Measurements from ENCODE around the gene ZBTB8B. TPM values are rescaled to one million over a fixed set of nuclear protein-coding genes. Genes with fewer than 3 reads are reported as not detected.

Gene ZBTB8B
- total RNA-seq, 4 donors from 2014 or later: 0.06 to 3.6 TPM; not detected in 2

GRCh38 chr1:32498751-32499150 is 33.9 kb downstream of the ZBTB8B start:
- no peak for DNase-seq
- no peak overlapping the region for H3K27ac ChIP-seq
- no peaks in the 10 kb centered on the region for H3K9me3 ChIP-seq
- H3K27me3 ChIP-seq: no peaks in the 10 kb centered on the region
- intact Hi-C loops (cut with DNase I; ENCODE audit: low total_unique reads): no loop called here
- no peaks in the 10 kb centered on the region for H3K36me3 ChIP-seq
- no peak for TF ChIP-seq POLR2A (IDR thresholded peaks at IDR 0.05)
- no peak overlapping the region for H3K4me3 ChIP-seq
- peaks cover 0 to 7% of the 10 kb centered on the region in 2 donors for H3K4me1 ChIP-seq

DNA sequence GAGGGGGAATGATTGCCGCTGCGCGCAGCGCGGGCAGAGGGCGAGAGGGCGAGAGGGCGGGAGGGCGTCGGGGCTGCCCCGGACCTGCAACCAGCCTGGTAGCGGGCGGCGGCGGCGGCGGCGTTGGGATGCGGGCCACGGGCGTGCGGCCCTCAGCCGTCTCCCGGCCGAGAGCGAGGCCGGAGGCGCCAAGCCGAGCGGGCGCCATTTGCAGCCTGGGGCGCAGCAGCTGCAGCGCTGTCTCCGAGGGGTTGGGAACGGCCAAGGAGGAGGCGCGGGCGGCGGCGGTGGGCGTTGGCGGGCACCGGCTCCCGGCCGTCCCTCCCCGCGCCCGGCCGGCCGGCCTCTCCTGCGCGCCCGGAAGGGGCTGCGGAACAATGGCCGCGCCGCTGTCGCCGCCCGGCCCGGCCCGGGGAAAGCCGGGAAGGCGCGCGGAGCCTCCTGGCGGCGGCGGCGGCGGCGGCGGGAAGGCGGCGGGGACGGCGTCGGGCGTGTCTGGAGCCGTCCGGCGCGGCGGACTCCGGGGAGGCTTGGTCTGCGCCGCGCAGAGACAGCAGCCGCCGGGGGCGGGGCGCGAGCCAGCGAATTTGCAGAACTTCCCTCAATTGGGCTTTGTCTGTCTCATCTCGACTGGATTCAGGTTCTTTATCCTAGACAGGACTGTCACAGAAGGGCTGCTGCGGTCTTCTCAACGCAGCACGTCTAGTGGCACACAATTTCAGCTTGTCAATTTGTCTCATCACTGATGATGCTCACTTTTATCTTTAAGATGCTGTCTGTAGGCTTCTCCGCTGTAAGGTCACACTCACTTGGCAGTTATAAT is 35.7 kb downstream of the ZBTB8B start:
- intact Hi-C loops (cut with DNase I; ENCODE audit: low total_unique reads): no loop called here
- peak; percentile 64 to 75 for DNase-seq

DNA sequence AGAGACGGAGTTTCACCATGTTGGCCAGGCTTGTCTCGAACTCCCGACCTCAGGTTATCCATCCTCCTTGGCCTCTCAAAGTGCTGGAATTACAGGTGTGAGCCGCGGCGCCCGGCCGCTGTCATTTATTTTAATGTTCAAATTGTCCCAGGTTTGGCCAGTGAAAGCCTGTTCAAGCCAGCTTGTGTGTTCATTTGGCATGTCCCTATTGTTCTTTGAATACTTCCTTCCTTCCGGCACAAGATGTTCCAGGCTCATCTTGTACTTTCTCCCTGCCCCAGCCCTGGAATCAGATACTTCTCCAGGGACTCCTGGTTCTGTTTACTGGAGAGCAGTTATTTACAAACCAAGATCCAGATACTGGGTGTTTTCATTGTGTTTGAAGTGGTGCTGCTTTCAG is 37.0 kb downstream of the ZBTB8B start:
- Histone ChIP-seq H3K4me3 (no peak overlapping the region), H3K4me1 (no peaks in the 10 kb centered on the region), H3K36me3 (no peaks in the 10 kb centered on the region), H3K9me3 (no peaks in the 10 kb centered on the region), H3K27ac (peak overlapping the region; percentile 93 to 99), H3K27me3 (no peaks in the 10 kb centered on the region)
- intact Hi-C loops (cut with DNase I; ENCODE audit: low total_unique reads): no loop called here
- TF ChIP-seq CTCF (IDR thresholded peaks at IDR 0.05): no peak
- peak in 1 of 2 donors; percentile 45 for TF ChIP-seq POLR2A (IDR thresholded peaks at IDR 0.05)
- peak; percentile 39 to 71 for DNase-seq

More for the DNA sequence above, 35.7 kb downstream of the ZBTB8B start:
- H3K27me3 ChIP-seq: no peaks in the 10 kb centered on the region
- TF ChIP-seq CTCF (IDR thresholded peaks at IDR 0.05) (peak in 3 of 4 experiments; percentile 57 to 81 (median 60)), POLR2A (IDR thresholded peaks at IDR 0.05) (peak; percentile 21 to 70)
- peak overlapping the region; percentile 93 to 99 for H3K27ac ChIP-seq
- H3K36me3 ChIP-seq: no peaks in the 10 kb centered on the region
- H3K4me3 ChIP-seq: peak overlapping the region; percentile 41 to 85
- H3K4me1 ChIP-seq: peaks cover 0 to 4% of the 10 kb centered on the region in 2 donors
- H3K9me3 ChIP-seq: no peaks in the 10 kb centered on the region

- H3K27ac ChIP-seq: peak overlapping the region; percentile 20 to 93
- no peaks in the 10 kb centered on the region for H3K9me3 ChIP-seq
- DNase-seq: no peak
- no peak for TF ChIP-seq CTCF (IDR thresholded peaks at IDR 0.05)
- no peaks in the 10 kb centered on the region for H3K36me3 ChIP-seq
- no peak overlapping the region for H3K4me3 ChIP-seq
- H3K27me3 ChIP-seq: no peaks in the 10 kb centered on the region
- intact Hi-C loops (cut with DNase I; ENCODE audit: low total_unique reads): no loop called here
- no peaks in the 10 kb centered on the region for H3K4me1 ChIP-seq
Measured at GRCh38 chr1:32503153-32503552, 38.3 kb downstream of the ZBTB8B start.

- Histone ChIP-seq H3K27ac (no peak overlapping the region), H3K4me1 (no peaks in the 10 kb centered on the region), H3K27me3 (no peaks in the 10 kb centered on the region), H3K36me3 (no peaks in the 10 kb centered on the region), H3K4me3 (no peak overlapping the region), H3K9me3 (no peaks in the 10 kb centered on the region)
- intact Hi-C loops (cut with DNase I; ENCODE audit: low total_unique reads): no loop called here
- TF ChIP-seq POLR2A (IDR thresholded peaks at IDR 0.05): no peak
- DNase-seq: no peak
Measured at GRCh38 chr1:32507021-32507420, 42.1 kb downstream of the ZBTB8B start.

GRCh38 chr1:32508761-32509160 is 43.9 kb downstream of the ZBTB8B start:
- Histone ChIP-seq H3K9me3 (no peaks in the 10 kb centered on the region), H3K4me3 (no peak overlapping the region), H3K27me3 (no peaks in the 10 kb centered on the region), H3K4me1 (no peaks in the 10 kb centered on the region), H3K27ac (no peak overlapping the region), H3K36me3 (no peaks in the 10 kb centered on the region)
- TF ChIP-seq POLR2A (IDR thresholded peaks at IDR 0.05): no peak
- no peak for TF ChIP-seq CTCF (IDR thresholded peaks at IDR 0.05)
- no peak for DNase-seq
- intact Hi-C loops (cut with DNase I; ENCODE audit: low total_unique reads): no loop called here

Data from uterus (tissue), 4 donors.